Keratinocyte (primary cell): ENCODE data around the gene ERFE.

Experiments
- EZH2 ChIP-seq: IDR thresholded peaks from one replicate; pipeline ENCODE4 v1.6.1; 2012; ENCODE audit warnings: inconsistent platforms, mild to moderate bottlenecking, low read length, moderate library complexity
- TF ChIP-seq, protein P1 (sequence below), 3 experiments: IDR thresholded peaks in 1 of 3; conservative IDR thresholded peaks in 1 of 3; optimal IDR thresholded peaks in 1 of 3; 2 replicates in 2 of 3; 3 replicates in 1 of 3; pipeline versions ENCODE3 to v1.5.1; 2011; ENCODE audit warnings: low read length in 3 of 3, mild to moderate bottlenecking in 3 of 3, moderate library complexity in 2 of 3, control low read depth in 1 of 3, inconsistent platforms in 1 of 3; ENCODE audit not compliant: insufficient read depth in 2 of 3; ENCODE audit errors: extremely low read depth in 1 of 3

DNA sequence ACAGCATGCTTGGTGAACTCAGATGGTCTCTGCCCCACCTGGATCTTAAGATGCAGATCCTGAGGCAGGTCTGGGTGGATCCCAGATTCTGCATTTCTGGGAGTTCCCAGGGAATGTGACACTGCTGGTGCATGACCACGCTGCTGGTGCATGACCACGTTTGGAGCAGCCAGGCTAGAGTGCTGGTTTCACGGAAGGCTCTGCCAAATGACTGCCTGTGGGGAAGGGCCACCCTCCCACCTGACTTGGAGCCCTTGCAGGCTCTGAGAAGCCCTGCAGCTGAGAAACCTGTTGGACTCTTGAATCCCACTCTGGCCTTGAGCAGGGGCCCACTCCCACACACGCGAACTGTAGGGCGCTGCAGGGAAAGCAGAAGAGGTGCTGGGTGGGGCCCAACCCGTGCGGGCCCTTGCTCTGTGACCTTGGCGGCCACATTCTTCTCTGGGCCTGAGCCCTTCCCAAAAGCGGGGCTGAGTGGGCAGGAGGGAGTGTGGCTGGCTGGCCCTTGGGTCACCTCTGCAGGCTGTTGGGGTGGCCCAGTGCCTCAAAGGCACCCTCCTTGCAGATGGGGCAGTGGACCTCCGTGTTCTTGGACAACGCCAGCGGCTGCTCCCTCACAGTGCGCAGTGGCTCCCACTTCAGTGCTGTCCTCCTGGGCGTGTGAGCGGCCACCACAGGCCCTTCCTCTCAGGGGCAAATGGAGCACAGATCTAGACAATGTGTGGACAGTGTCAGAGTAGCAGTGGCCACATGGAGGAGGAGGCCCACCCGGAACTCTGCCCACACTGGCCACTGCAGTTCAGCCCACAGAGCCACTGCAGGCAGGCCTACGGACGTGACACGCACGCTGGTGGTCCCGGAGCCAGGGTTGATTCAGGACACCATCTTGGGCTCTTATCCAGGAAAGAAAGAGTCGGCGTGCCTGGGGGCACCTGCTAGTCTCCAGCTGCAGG is 7.9 kb downstream of the ERFE start:
- TF ChIP-seq, protein P1, sequence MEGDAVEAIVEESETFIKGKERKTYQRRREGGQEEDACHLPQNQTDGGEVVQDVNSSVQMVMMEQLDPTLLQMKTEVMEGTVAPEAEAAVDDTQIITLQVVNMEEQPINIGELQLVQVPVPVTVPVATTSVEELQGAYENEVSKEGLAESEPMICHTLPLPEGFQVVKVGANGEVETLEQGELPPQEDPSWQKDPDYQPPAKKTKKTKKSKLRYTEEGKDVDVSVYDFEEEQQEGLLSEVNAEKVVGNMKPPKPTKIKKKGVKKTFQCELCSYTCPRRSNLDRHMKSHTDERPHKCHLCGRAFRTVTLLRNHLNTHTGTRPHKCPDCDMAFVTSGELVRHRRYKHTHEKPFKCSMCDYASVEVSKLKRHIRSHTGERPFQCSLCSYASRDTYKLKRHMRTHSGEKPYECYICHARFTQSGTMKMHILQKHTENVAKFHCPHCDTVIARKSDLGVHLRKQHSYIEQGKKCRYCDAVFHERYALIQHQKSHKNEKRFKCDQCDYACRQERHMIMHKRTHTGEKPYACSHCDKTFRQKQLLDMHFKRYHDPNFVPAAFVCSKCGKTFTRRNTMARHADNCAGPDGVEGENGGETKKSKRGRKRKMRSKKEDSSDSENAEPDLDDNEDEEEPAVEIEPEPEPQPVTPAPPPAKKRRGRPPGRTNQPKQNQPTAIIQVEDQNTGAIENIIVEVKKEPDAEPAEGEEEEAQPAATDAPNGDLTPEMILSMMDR (optimal IDR thresholded peaks at IDR 0.05 in 1 of 3, IDR thresholded peaks at IDR 0.05 in 1 of 3, conservative IDR thresholded peaks at IDR 0.05 in 1 of 3; ENCODE audit: extremely low read depth in 1 of 3, insufficient read depth in 2 of 3, low read length in 3 of 3): no peak
- TF ChIP-seq EZH2: no peak
